T-helper 1 cell (primary cell): ENCODE results near the gene TECPR1.
A peak's percentile ranks its signal among the peaks of the same experiment; 100 is the strongest.

Experiments used
- DNase-seq, 5 donors: peaks; one replicate each; pipeline ENCODE4 v3.0.0-alpha.2; 2012 to 2020

Gene TECPR1

GRCh38 chr7:98248156-98248555 is 3.9 kb downstream of the TECPR1 start:
- DNase-seq: no peak

GRCh38 chr7:98244871-98245270 is 7.2 kb downstream of the TECPR1 start:
- DNase-seq: no peak

GRCh38 chr7:98242934-98243333 is 9.1 kb downstream of the TECPR1 start:
- DNase-seq: no peak

GRCh38 chr7:98242342-98242741 is 9.7 kb downstream of the TECPR1 start:
- no peak for DNase-seq

GRCh38 chr7:98241674-98242241 is 10.3 kb downstream of the TECPR1 start:
- no peak for DNase-seq

GRCh38 chr7:98240961-98241673 is 10.9 kb downstream of the TECPR1 start:
- no peak for DNase-seq

GRCh38 chr7:98238976-98239375 is 13.1 kb downstream of the TECPR1 start:
- DNase-seq: no peak

- DNase-seq: no peak
These were observed 14.0 kb downstream of the TECPR1 start for GRCh38 chr7:98238076-98238475.

- DNase-seq: no peak
These were observed 15.5 kb downstream of the TECPR1 start for GRCh38 chr7:98236355-98237185.

GRCh38 chr7:98235901-98236300 is 16.1 kb downstream of the TECPR1 start:
- no peak for DNase-seq

- no peak for DNase-seq
These were observed 17.4 kb downstream of the TECPR1 start for GRCh38 chr7:98234429-98235147.

GRCh38 chr7:98233219-98234070 is 18.6 kb downstream of the TECPR1 start:
- DNase-seq: peak in 1 of 5 donors; percentile 8

GRCh38 chr7:98232799-98233198 is 19.2 kb downstream of the TECPR1 start:
- no peak for DNase-seq

- peak in 1 of 5 donors; percentile 12 for DNase-seq
These were observed 19.8 kb downstream of the TECPR1 start for GRCh38 chr7:98232263-98232585.

- peak in 1 of 5 donors; percentile 9 for DNase-seq
These were observed 20.4 kb downstream of the TECPR1 start for GRCh38 chr7:98231493-98232262.

GRCh38 chr7:98230746-98231471 is 21.1 kb downstream of the TECPR1 start:
- DNase-seq: peak in 1 of 5 donors; percentile 10

GRCh38 chr7:98229991-98230745 is 21.9 kb downstream of the TECPR1 start:
- peak in 1 of 5 donors; percentile 11 for DNase-seq

- no peak for DNase-seq
These were observed 22.6 kb downstream of the TECPR1 start for GRCh38 chr7:98229441-98229840.

GRCh38 chr7:98228801-98229200 is 23.2 kb downstream of the TECPR1 start:
- no peak for DNase-seq

- peak in 1 of 5 donors; percentile 8 for DNase-seq
These were observed 24.1 kb downstream of the TECPR1 start for GRCh38 chr7:98227939-98228338.
